ENCODE measurements around the gene LEMD1. TPM values are rescaled to one million over a fixed set of nuclear protein-coding genes. Genes with fewer than 3 reads are reported as not detected.
"Not testable (repeated sequence)": the region's sequence is repeated elsewhere in the genome, so short reads cannot be mapped to it uniquely, and the experiment has no call there.

LEMD1 gene
- total RNA-seq, 1 experiment from 2014 or later = not detected

DNA sequence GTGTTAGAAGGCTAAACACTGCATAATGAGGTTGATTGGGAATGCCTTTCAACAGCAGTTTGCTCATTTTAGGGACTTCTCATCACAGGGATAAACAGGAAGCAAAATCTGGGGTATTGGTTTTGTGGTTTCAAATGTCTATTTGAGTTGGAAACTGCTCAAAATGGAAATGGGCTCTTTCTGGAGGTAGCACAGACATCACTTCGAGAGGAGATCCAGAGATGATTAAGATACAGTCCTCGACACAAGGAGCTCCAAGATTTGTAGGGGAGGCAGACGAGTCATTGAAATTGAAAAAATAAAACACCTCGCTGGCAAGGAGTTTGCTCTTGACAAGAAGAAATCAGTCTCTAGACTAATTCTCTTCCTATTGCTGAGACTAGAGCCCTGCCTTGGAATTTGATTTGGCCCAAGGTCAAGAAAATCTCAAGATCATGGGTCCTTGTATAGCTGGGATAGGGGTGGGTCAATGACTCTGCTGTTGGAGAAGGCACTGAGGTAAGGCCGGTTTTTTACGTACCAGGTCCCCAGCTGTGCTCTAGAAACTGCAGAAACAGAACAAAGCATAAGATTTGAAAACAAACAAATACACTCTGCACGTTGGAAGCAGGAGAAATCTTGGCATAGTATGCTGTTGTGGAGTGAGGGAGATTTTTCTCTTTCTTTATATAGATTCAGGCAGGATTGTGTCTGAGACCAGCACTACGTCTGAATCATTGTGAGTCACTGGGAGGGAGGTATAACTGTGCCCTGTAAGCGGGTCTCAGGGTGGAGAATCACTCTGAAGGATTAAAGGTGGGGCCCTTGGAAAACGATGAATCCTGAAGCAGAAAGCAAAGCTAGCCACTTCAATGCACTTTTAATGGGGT, 47.4 kb downstream of the LEMD1 start:
- Histone ChIP-seq H3K36me3 (no peaks in the 10 kb centered on the region), H3K4me1 (replicated peaks) (peaks cover 53% of the 10 kb centered on the region), H3K9me3 (replicated peaks) (no peaks in the 10 kb centered on the region), H3K27ac (peak overlapping the region; percentile 57), H3K4me3 (no peak overlapping the region), H3K27me3 (replicated peaks) (no peaks in the 10 kb centered on the region; the same call in 1 of the 2 replicates)
- DNase-seq (ENCODE audit: low read depth in 1 of 2, low spot score in 2 of 2) = peak; percentile 66 to 80

DNA sequence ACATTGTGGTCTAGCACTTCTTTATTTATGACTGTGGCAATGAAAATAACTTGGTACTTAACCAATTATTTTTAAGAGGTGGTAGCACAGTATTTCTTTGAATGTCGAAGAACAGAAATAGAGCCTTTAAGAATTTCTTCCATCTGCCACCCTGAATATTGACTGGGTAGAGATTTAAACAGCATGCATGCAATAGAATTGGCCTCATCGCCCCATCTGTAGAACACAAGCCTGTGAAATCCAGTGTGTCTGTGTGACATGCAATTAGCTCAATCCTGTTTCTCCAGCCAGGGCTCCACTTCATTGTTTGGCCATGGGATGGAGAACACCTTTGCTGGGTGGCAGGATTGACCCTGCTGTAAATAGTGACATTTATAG, 48.1 kb downstream of the LEMD1 start:
- Histone ChIP-seq H3K9me3 (replicated peaks) (no peaks in the 10 kb centered on the region), H3K4me1 (replicated peaks) (peaks cover 53% of the 10 kb centered on the region), H3K27me3 (replicated peaks) (no peaks in the 10 kb centered on the region; the same call in 1 of the 2 replicates), H3K4me3 (no peak overlapping the region), H3K36me3 (no peaks in the 10 kb centered on the region), H3K27ac (peak overlapping the region; percentile 57)
- no peak for DNase-seq (ENCODE audit: low read depth in 1 of 2, low spot score in 2 of 2)

DNA sequence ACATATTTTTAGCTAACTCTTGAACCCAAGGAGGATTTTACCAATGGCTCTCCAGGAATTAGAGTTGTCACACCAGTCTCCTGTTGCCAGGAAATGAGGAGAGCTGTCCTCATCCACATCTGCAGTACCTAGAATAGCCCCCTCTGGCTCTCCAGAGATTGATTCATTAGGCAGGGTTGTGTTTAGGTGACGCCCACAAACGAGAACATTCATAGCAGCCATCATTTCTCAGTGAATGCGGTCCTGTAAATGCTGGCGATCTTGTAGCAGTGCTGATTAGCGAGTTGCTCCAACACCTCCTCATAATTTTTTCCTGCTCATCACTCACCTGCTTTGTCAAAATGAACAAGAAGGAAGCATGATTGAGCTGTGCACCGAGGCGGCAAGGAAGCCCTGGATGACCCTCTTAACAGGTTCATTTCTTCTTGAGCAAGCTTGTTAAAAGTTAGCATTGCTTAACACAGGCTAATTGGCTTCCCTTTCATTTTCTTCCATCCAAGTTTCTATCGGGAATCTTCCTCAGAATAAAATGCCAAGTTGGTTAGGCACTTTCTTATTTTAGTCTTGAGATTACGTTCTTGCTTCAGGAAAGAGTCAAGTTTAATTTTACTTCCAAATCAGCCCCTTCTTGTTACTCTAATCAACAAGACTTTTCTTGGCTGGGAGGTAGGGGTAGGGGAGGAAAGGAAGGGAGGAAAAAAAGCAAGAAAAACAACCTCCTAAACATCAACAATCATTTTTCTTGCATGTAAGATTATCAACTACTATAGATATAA, 48.6 kb downstream of the LEMD1 start:
- Histone ChIP-seq H3K27me3 (replicated peaks) (no peaks in the 10 kb centered on the region), H3K36me3 (no peaks in the 10 kb centered on the region), H3K4me1 (replicated peaks) (peaks cover 53% of the 10 kb centered on the region), H3K4me3 (no peak overlapping the region), H3K9me3 (replicated peaks) (no peaks in the 10 kb centered on the region), H3K27ac (peak overlapping the region; percentile 57; the same call in 1 of the 2 replicates)
- no peak for DNase-seq (ENCODE audit: low read depth in 1 of 2, low spot score in 2 of 2)

DNA sequence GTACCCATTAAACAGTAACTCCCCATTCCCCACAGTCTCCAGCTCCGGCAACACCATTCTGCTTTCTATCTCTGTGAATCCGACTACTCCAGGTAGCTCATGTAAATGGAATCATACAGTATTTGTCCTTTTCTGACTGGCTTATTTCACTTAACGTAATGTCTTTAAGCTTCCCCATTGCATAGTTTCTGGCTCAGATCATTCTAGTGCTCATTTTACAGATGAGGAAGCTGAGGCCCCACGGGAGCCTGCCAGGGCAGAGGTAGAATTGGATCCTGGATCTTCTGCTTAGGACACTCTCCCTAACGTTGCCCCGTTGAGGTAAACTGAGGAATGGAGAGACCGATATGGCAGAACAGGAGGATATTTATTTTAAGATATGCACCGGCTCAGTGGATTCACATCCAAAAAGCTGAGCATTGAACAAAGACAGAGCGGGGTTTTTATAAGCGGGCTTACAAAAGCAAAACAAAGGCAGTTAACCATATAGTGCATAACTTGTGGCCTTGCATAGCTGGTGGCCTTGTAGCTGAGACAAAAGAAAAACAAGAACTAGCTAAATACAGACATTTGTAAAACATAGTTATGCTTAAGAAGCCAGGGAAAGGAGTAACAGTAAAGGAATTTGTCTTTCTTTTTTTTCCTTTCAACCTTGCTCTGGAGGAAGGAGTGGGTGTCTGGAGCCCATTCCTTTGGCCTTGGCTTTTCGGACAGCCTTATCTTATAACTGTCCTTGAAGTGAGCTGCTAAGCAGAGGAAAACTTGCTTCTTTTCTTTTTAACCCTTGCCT, 49.8 kb downstream of the LEMD1 start:
- Histone ChIP-seq H3K4me3 (no peak overlapping the region), H3K9me3 (replicated peaks) (no peaks in the 10 kb centered on the region), H3K27ac (0 out of 2 replicates have a peak overlapping the region, but pooled peaks have one; percentile 7), H3K36me3 (no peaks in the 10 kb centered on the region), H3K4me1 (replicated peaks) (peaks cover 52% of the 10 kb centered on the region), H3K27me3 (replicated peaks) (no peaks in the 10 kb centered on the region)
- DNase-seq (ENCODE audit: low read depth in 1 of 2, low spot score in 2 of 2) = peak; percentile 57 to 69

DNA sequence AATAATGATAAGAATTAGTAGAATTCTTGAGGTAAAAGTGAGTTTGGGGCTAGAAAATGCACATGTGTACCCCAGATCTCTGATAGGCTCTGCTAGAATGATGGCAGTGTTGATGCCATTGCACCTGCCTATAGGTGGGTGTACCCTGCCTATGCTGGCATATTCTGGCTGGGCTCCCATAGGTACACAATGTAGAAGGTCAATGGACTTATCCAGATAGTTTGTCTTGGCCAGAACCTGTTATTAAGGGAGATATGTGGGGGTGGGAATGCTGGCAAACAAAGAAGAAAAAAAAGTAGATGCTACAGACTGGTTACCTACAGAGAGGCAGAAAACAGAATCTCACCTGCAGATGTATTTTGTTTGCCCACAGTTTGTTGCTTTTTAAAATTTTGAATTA, 51.1 kb downstream of the LEMD1 start:
- Histone ChIP-seq H3K27ac (no peak overlapping the region), H3K4me3 (no peak overlapping the region), H3K4me1 (replicated peaks) (peaks cover 48% of the 10 kb centered on the region), H3K9me3 (replicated peaks) (no peaks in the 10 kb centered on the region), H3K36me3 (no peaks in the 10 kb centered on the region), H3K27me3 (replicated peaks) (no peaks in the 10 kb centered on the region)
- no peak for DNase-seq (ENCODE audit: low read depth in 1 of 2, low spot score in 2 of 2)

DNA sequence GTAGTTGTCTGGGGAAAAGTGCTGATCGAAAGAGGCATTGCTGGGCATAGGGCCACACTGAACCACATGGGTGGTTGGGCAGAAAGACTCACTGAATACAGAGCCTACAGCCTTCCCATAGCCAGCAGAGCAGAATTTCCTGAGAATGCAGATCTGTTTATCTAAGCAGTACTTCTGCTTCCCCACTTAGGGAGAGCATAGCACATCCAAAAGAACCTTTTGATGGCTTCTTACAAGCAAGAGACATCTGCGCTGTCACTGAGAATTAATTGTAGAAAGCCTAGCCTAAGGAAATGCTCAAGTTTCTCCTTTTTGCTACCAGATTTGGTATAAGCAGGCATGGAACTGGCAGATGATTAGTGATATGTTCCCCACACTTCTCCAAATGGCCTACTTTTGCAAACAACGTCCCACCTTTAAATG, 52.1 kb downstream of the LEMD1 start:
- H3K27me3 ChIP-seq (replicated peaks) = no peaks in the 10 kb centered on the region
- no peak overlapping the region for H3K4me3 ChIP-seq
- DNase-seq (ENCODE audit: low read depth in 1 of 2, low spot score in 2 of 2) = no peak
- no peaks in the 10 kb centered on the region for H3K9me3 ChIP-seq (replicated peaks)
- H3K4me1 ChIP-seq (replicated peaks) = peaks cover 43% of the 10 kb centered on the region
- H3K36me3 ChIP-seq = no peaks in the 10 kb centered on the region
- H3K27ac ChIP-seq = no peak overlapping the region

DNA sequence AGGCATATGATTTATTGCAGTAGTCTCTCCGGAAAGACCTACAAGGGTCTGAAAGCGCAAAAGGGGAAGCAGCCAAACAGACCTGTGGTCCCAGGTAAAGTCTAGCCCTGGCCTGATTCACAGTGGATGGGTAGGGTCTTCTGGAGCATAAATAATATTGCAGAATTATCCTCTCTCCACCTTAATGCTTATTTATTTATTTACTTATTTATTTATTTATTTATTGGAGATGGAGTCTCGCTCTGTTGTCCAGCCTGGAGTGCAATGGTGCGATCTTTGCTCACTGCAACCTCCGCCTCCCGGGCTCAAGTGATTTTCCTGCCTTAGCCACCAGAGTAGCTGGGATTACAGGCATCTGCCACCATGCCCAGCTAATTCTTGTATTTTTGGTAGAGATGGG, 53.4 kb downstream of the LEMD1 start:
- Histone ChIP-seq H3K4me1 (replicated peaks) (peaks cover 31% of the 10 kb centered on the region), H3K36me3 (no peaks in the 10 kb centered on the region), H3K27me3 (replicated peaks) (0 out of 2 replicates have a peak, but pooled peaks cover under 1% of the 10 kb centered on the region), H3K27ac (no peak overlapping the region), H3K4me3 (no peak overlapping the region), H3K9me3 (replicated peaks) (no peaks in the 10 kb centered on the region)
- no peak for DNase-seq (ENCODE audit: low read depth in 1 of 2, low spot score in 2 of 2)

DNA sequence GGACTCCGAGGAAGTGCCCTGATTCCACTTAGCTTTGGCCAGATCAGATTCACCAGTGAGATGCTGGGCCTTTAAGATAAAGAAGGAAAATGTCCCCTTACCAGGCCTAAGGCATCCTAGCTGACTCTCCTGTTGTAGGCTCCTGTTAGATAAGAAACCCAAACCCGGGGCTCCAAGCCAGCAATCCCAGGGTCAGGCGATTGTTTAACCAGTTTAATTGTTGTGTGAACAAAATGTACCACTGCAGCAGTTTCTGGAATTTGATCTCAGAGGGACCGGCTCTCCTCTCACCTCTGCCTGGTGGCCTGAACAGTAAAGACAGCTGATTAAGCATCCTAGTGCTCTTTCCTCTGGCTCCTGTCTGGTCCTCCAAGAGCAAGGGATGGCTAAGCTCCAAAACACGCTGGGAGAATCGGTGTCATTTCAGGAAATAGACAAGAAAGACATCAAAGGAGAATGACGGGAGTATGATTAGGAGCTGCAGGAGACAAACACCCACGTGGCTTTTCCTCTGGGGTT, 55.9 kb downstream of the LEMD1 start:
- peak in 1 of 2 experiments; percentile 42 for DNase-seq (ENCODE audit: low read depth in 1 of 2, low spot score in 2 of 2)
- H3K9me3 ChIP-seq (replicated peaks) = no peaks in the 10 kb centered on the region
- H3K4me1 ChIP-seq (replicated peaks) = peaks cover 12% of the 10 kb centered on the region
- peaks cover 14% of the 10 kb centered on the region for H3K27me3 ChIP-seq (replicated peaks)
- no peak overlapping the region for H3K4me3 ChIP-seq
- no peaks in the 10 kb centered on the region for H3K36me3 ChIP-seq
- H3K27ac ChIP-seq = no peak overlapping the region

DNA sequence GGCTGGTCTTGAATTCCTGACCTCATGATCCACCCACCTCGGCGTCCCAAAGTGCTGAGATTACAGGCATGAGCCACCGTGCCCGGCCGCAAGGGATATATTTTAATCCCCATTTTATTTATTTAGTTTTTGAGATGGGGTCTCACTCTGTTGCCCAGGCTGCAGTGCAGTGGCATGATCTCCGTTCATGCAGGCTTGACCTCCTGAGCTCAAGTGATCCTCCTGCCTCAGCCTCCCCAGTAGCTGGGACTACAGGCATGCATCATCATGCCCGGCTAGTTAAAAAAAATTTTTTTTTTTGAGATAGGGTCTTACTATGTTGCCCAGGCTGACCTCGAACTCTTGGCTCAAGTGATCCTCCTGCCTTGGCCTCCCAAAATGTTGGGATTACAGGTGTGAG, 56.8 kb downstream of the LEMD1 start:
- not testable (repeated sequence) for H3K36me3 ChIP-seq; H3K27ac ChIP-seq; DNase-seq (ENCODE audit: low read depth in 1 of 2, low spot score in 2 of 2); H3K4me3 ChIP-seq; H3K9me3 ChIP-seq (replicated peaks)
- Histone ChIP-seq H3K27me3 (replicated peaks) (peaks cover 14% of the 10 kb centered on the region), H3K4me1 (replicated peaks) (peaks cover 12% of the 10 kb centered on the region)

DNA sequence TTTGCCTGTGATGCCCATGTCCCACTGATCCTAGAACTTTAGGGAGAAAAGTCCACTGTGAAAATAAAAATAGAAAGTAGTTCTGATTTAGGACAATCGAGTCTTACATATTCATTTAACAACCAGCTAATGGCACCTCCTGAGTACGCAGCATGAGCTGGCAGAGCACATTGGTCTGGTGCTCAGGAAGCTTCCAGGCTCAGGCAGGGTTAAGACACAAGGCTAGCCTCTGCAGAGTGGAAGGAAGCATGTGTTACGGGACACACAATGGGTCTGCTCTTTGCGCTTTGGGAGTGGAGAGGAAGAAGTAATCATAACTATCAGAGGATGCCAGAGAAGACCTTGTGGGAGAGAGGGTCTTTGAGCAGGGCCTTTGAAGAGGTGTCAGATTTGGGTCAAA, 61.0 kb downstream of the LEMD1 start:
- H3K4me3 ChIP-seq = no peak overlapping the region

DNA sequence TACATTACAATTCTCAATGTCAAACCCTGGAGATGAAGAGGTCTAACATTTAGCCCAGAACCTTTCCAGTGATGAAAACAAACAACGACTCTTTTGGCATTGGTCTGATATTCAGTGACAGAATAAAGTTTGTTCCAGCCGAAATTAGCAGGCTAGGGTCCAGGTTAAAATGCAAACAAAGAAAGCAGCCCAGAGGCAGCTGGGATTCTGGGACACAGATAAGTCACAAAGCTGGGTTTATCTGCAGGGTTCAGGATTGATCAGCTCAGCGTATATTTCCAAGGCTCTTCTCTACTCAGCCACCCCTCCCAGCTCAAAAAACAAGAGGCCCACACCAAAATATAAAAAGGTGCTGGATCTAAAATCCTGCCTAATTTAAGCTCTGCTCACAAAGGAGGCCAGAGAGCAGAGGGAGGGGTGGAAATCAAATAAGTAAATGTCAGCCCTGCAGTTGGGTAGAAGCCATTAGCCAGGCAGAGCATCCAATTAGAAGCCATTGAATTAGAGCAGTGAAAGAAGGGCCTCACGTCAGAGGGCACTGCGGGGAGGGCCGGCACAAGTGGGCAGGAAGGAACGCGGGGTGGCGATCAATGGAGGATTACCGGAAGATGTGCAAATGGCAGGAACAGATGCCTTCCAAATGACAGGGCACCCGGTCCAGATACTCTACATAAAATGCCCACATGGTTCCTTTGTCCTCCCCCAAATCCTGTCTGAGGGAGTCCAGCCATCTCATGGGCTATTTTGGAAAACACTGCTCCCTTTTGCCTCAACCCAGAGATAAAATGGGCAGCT, 61.9 kb downstream of the LEMD1 start:
- H3K4me3 ChIP-seq = no peak overlapping the region
- H3K4me1 ChIP-seq (replicated peaks) = no peaks in the 10 kb centered on the region
- no peak overlapping the region for H3K27ac ChIP-seq
- peaks cover 21% of the 10 kb centered on the region for H3K27me3 ChIP-seq (replicated peaks)
- H3K9me3 ChIP-seq (replicated peaks) = no peaks in the 10 kb centered on the region
- no peaks in the 10 kb centered on the region for H3K36me3 ChIP-seq
- DNase-seq (ENCODE audit: low read depth in 1 of 2, low spot score in 2 of 2) = no peak

More for the DNA sequence above, 61.0 kb downstream of the LEMD1 start:
- Histone ChIP-seq H3K4me1 (replicated peaks) (peaks cover 5% of the 10 kb centered on the region), H3K27me3 (replicated peaks) (peaks cover 21% of the 10 kb centered on the region), H3K27ac (no peak overlapping the region), H3K36me3 (no peaks in the 10 kb centered on the region), H3K9me3 (replicated peaks) (no peaks in the 10 kb centered on the region)
- no peak for DNase-seq (ENCODE audit: low read depth in 1 of 2, low spot score in 2 of 2)

DNA sequence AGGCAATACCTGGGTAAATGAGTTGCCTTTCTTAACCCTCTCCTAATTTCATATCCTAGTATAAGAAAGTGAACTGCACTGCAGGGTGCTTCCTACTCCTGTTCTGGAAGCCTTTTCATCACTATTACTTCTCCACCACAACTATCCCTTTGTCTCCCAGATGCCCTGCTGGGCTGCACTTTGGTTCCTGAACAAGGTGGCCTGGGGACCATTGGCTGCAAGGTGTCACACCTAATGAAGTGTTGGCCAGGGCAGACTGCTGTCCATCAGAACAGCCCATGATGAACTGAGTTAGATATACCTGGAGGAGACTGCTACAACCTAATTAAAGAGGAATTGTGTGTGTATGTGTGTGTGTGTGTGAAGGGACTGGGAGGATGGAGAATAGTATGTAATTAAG, 63.3 kb downstream of the LEMD1 start:
- Histone ChIP-seq H3K27ac (no peak overlapping the region), H3K36me3 (no peaks in the 10 kb centered on the region), H3K27me3 (replicated peaks) (peaks cover 21% of the 10 kb centered on the region), H3K4me3 (no peak overlapping the region), H3K4me1 (replicated peaks) (no peaks in the 10 kb centered on the region), H3K9me3 (replicated peaks) (no peaks in the 10 kb centered on the region)
- no peak for DNase-seq (ENCODE audit: low read depth in 1 of 2, low spot score in 2 of 2)

DNA sequence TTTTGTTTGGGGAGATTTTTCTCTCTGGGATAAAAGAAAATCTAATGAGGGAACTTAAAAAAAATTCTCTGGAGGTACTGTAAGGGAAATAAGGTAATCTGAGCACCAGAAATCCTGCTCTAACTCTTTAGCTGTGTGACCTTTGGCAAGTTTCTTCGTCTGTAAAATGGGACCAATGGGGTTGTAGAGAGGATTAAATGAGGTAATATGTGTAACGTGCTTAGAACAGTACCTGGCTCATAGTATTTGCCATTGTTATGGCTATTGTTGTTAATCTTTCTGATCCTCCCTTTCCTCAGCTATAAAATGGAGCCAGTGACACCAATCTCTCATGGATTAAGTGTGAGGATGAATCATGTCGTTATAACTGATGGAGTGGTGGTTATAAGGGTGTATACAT, 64.3 kb downstream of the LEMD1 start:
- H3K27ac ChIP-seq = no peak overlapping the region
- no peaks in the 10 kb centered on the region for H3K4me1 ChIP-seq (replicated peaks)
- no peak overlapping the region for H3K4me3 ChIP-seq
- DNase-seq (ENCODE audit: low read depth in 1 of 2, low spot score in 2 of 2) = no peak
- H3K9me3 ChIP-seq (replicated peaks) = no peaks in the 10 kb centered on the region
- peaks cover 13% of the 10 kb centered on the region; the same call in 1 of the 2 replicates for H3K27me3 ChIP-seq (replicated peaks)
- H3K36me3 ChIP-seq = no peaks in the 10 kb centered on the region
